H9 (cell line): ENCODE results near the gene ZNF474. TPM values are rescaled to one million over a fixed set of nuclear protein-coding genes. Genes with fewer than 3 reads are reported as not detected.

ENCODE experiments used
- DNase-seq: peaks from one replicate; pipeline ENCODE4 v3.0.0-alpha.2; 2017
- H2AFZ ChIP-seq: one replicate; pipeline ENCODE4 v1.6.1; 2013; ENCODE audit warnings: mild to moderate bottlenecking, low read length, control low read depth, moderate library complexity
- H2AK5ac ChIP-seq: 2 replicates; pipeline ENCODE4 v1.6.1; 2013; ENCODE audit warnings: low read length, control low read depth, mixed read lengths; ENCODE audit not compliant: insufficient read length
- H2BK120ac ChIP-seq: one replicate; pipeline ENCODE4 v1.6.1; 2013; ENCODE audit warnings: low read depth, mild to moderate bottlenecking, low read length, control low read depth, inconsistent platforms; ENCODE audit not compliant: poor library complexity, severe bottlenecking
- H2BK12ac ChIP-seq: 2 replicates; pipeline ENCODE4 v1.6.1; 2013; ENCODE audit warnings: low read length, control low read depth, mixed read lengths, low read depth; ENCODE audit not compliant: insufficient read length
- H2BK15ac ChIP-seq: 2 replicates; pipeline ENCODE4 v1.6.1; 2013; ENCODE audit warnings: low read depth, low read length, control low read depth
- H2BK20ac ChIP-seq: one replicate; pipeline ENCODE4 v1.6.1; 2013; ENCODE audit warnings: low read depth, mild to moderate bottlenecking, low read length, control low read depth, inconsistent platforms; ENCODE audit not compliant: poor library complexity, severe bottlenecking
- H2BK5ac ChIP-seq: 2 replicates; pipeline ENCODE4 v1.6.1; 2013; ENCODE audit warnings: low read length, control low read depth, mixed read lengths; ENCODE audit not compliant: insufficient read length
- H3K14ac ChIP-seq: 2 replicates; pipeline ENCODE4 v1.6.1; 2013; ENCODE audit warnings: low read length, control low read depth; ENCODE audit not compliant: insufficient read depth
- H3K18ac ChIP-seq: 2 replicates; pipeline ENCODE4 v1.6.1; 2013; ENCODE audit warnings: low read depth, mild to moderate bottlenecking, mixed read lengths, low read length, control low read depth; ENCODE audit not compliant: insufficient read length
- H3K23ac ChIP-seq: 2 replicates; pipeline ENCODE4 v1.6.1; 2013; ENCODE audit warnings: low read length, control low read depth, mixed read lengths, low read depth; ENCODE audit not compliant: insufficient read length
- H3K23me2 ChIP-seq: 2 replicates; pipeline ENCODE4 v1.6.1; 2013; ENCODE audit warnings: low read depth, mild to moderate bottlenecking, mixed read lengths, low read length, control low read depth; ENCODE audit not compliant: insufficient read length, poor library complexity, severe bottlenecking
- H3K27ac ChIP-seq: 2 replicates; pipeline ENCODE4 v1.5.1; 2013; ENCODE audit warnings: low read length, control low read depth, mixed read lengths, low read depth; ENCODE audit not compliant: insufficient read length
- H3K27me3 ChIP-seq: 2 replicates; pipeline ENCODE4 v1.6.1; 2013; ENCODE audit warnings: low read length, control low read depth, inconsistent platforms; ENCODE audit not compliant: insufficient read depth
- H3K4ac ChIP-seq: 2 replicates; pipeline ENCODE4 v1.6.1; 2013; ENCODE audit warnings: low read depth, mild to moderate bottlenecking, control low read depth, inconsistent platforms, low read length, moderate library complexity
- H3K4me1 ChIP-seq: 2 replicates; pipeline ENCODE4 v1.6.1; 2013; ENCODE audit warnings: low read length, control low read depth, inconsistent platforms; ENCODE audit not compliant: insufficient read depth
- H3K4me2 ChIP-seq: 2 replicates; pipeline ENCODE4 v1.6.1; 2013; ENCODE audit warnings: low read length, control low read depth, mixed read lengths; ENCODE audit not compliant: insufficient read length, insufficient read depth
- H3K56ac ChIP-seq: 2 replicates; pipeline ENCODE4 v1.6.1; 2013; ENCODE audit warnings: low read depth, mild to moderate bottlenecking, mixed read lengths, low read length, control low read depth; ENCODE audit not compliant: insufficient read length
- H3K79me1 ChIP-seq: 2 replicates; pipeline ENCODE4 v1.6.1; 2013; ENCODE audit warnings: low read depth, mild to moderate bottlenecking, moderate library complexity, low read length, control low read depth, inconsistent platforms; ENCODE audit not compliant: insufficient read depth, poor library complexity, severe bottlenecking
- H3K79me2 ChIP-seq: 2 replicates; pipeline ENCODE4 v1.6.1; 2013; ENCODE audit warnings: low read length, control low read depth, inconsistent platforms; ENCODE audit not compliant: insufficient read depth
- H3K9ac ChIP-seq: 2 replicates; pipeline ENCODE4 v1.6.1; 2013; ENCODE audit warnings: low read length, control low read depth, mixed read lengths; ENCODE audit not compliant: insufficient read length; ENCODE audit errors: extremely low read depth
- H3K9me3 ChIP-seq: one replicate; pipeline ENCODE4 v1.6.1; 2013; ENCODE audit warnings: low read depth, low read length, inconsistent platforms; ENCODE audit not compliant: control insufficient read depth
- H3T11ph ChIP-seq: one replicate; pipeline ENCODE4 v1.6.1; 2013; ENCODE audit warnings: mild to moderate bottlenecking, low read length, control low read depth, inconsistent platforms
- H4K20me1 ChIP-seq: one replicate; pipeline ENCODE4 v1.6.1; 2013; ENCODE audit not compliant: control insufficient read depth, insufficient read length, insufficient read depth
- H4K5ac ChIP-seq: 2 replicates; pipeline ENCODE4 v1.6.1; 2013; ENCODE audit warnings: low read depth, mild to moderate bottlenecking, mixed read lengths, low read length, control low read depth; ENCODE audit not compliant: insufficient read length
- H4K8ac ChIP-seq: replicated peaks from 2 replicates; pipeline ENCODE4 v1.6.1; 2013; ENCODE audit warnings: low read length, control low read depth, mixed read lengths, low read depth; ENCODE audit not compliant: insufficient read length
- H4K91ac ChIP-seq: 2 replicates; pipeline ENCODE4 v1.6.1; 2013; ENCODE audit warnings: low read depth, mild to moderate bottlenecking, moderate library complexity, mixed read lengths, low read length, control low read depth; ENCODE audit not compliant: insufficient read length
- H3K27ac Mint-ChIP-seq, 3 experiments: 2 replicates in 2 of 3; 3 replicates in 1 of 3; pipeline ENCODE4 v1.8.0; 2020 to 2021; ENCODE audit warnings: mixed read lengths in 3 of 3, mild to moderate bottlenecking in 1 of 3, moderate library complexity in 1 of 3
- H3K27me3 Mint-ChIP-seq: 2 replicates; pipeline ENCODE4 v1.8.0; 2021; ENCODE audit warnings: low read depth, mild to moderate bottlenecking, moderate library complexity, mixed read lengths
- H3K36me3 Mint-ChIP-seq, 3 experiments: 2 replicates in 2 of 3; 3 replicates in 1 of 3; pipeline ENCODE4 v1.8.0; 2020 to 2021; ENCODE audit warnings: low read depth in 3 of 3, mixed read lengths in 3 of 3; ENCODE audit not compliant: insufficient read depth in 1 of 3
- H3K4me1 Mint-ChIP-seq, 2 experiments: 2 replicates each; pipeline ENCODE4 v1.8.0; 2020; ENCODE audit warnings: mixed read lengths in 2 of 2
- H3K4me3 Mint-ChIP-seq, 2 experiments: 2 replicates in 1 of 2; 3 replicates in 1 of 2; pipeline ENCODE4 v1.8.0; 2020 to 2021; ENCODE audit warnings: mild to moderate bottlenecking in 2 of 2, mixed read lengths in 2 of 2, moderate library complexity in 1 of 2
- H3K9me3 Mint-ChIP-seq, 2 experiments: 2 replicates in 1 of 2; 3 replicates in 1 of 2; pipeline ENCODE4 v1.8.0; 2020; ENCODE audit warnings: mild to moderate bottlenecking in 2 of 2, mixed read lengths in 2 of 2, moderate library complexity in 1 of 2
- WGBS: extraction: QIAGEN DNeasy Blood & Tissue Kit; methylation state at CpG from one replicate; pipeline ENCODE4 v1.1.7; 2013; ENCODE audit warnings: missing lambda C conversion rate, low lambda C conversion rate, mixed read lengths; ENCODE audit not compliant: insufficient read length; ENCODE audit errors: extremely low coverage; 5-methylcytosine and 5-hydroxymethylcytosine counted together
- total RNA-seq: library from RNA; stranded (reverse); gene quantifications from 2 replicates; pipeline ENCODE4 v1.2.1, GENCODE V29; 2021
- TF ChIP-seq, protein P1 (sequence below): fragments of 200-600 bp; sonication (generic); conservative IDR thresholded peaks from 3 replicates; pipeline ENCODE4 v1.8.0; 2021; ENCODE audit warnings: antibody characterized with exemption, mild to moderate bottlenecking

ZNF474 gene
- total RNA-seq, 1 experiment from 2014 or later = not detected

DNA sequence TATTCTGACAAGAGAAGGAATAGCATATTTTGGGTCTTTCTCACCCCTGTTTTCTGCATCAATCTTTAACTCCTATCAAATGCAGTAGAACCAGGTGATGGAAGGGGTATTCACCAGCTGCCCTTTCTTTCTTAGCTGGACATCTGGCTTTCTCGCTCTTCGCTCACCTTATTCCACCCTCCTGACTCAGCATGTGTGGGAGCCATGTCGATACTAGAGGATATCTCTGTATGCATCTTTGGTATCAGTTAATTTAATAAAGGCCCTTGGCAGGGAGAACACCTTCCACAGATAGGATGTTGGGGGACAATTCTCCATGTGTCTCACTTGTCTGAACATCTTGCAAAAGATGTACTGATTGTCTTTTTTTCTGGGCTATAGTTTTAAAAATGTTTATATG, 71.5 kb downstream of the ZNF474 start:
- Histone ChIP-seq H3K9me3 (no peaks in the 10 kb centered on the region), H2AK5ac (no peak overlapping the region), H3K14ac (no peak overlapping the region), H3K4me2 (no peak overlapping the region), H4K91ac (no peak overlapping the region), H3K9ac (no peak overlapping the region), H4K20me1 (no peaks in the 10 kb centered on the region), H4K5ac (no peak overlapping the region), H3T11ph (no peak overlapping the region), H3K4ac (no peak overlapping the region), H3K4me1 (no peaks in the 10 kb centered on the region), H2BK12ac (no peak overlapping the region), H3K27ac (no peak overlapping the region), H3K79me1 (no peaks in the 10 kb centered on the region), H3K56ac (no peak overlapping the region), H3K79me2 (no peaks in the 10 kb centered on the region), H2BK5ac (no peak overlapping the region), H2BK120ac (no peak overlapping the region), H2BK15ac (no peak overlapping the region), H3K18ac (no peak overlapping the region), H3K23ac (no peak overlapping the region), H3K27me3 (no peaks in the 10 kb centered on the region), H3K23me2 (no peaks in the 10 kb centered on the region), H2BK20ac (no peak overlapping the region), H2AFZ (no peak overlapping the region), H4K8ac (no peak overlapping the region)
- WGBS = no CpG with 5 or more reads among the region's 3 CpGs
- Mint-ChIP-seq H3K4me1 (peaks cover 9 to 12% of the 10 kb centered on the region in 2 experiments), H3K27me3 (no peaks in the 10 kb centered on the region), H3K4me3 (no peak overlapping the region), H3K9me3 (no peaks in the 10 kb centered on the region; a peak in 1 of 5 replicates), H3K36me3 (no peaks in the 10 kb centered on the region), H3K27ac (no peak overlapping the region)
- no peak for DNase-seq
- TF ChIP-seq, protein P1, sequence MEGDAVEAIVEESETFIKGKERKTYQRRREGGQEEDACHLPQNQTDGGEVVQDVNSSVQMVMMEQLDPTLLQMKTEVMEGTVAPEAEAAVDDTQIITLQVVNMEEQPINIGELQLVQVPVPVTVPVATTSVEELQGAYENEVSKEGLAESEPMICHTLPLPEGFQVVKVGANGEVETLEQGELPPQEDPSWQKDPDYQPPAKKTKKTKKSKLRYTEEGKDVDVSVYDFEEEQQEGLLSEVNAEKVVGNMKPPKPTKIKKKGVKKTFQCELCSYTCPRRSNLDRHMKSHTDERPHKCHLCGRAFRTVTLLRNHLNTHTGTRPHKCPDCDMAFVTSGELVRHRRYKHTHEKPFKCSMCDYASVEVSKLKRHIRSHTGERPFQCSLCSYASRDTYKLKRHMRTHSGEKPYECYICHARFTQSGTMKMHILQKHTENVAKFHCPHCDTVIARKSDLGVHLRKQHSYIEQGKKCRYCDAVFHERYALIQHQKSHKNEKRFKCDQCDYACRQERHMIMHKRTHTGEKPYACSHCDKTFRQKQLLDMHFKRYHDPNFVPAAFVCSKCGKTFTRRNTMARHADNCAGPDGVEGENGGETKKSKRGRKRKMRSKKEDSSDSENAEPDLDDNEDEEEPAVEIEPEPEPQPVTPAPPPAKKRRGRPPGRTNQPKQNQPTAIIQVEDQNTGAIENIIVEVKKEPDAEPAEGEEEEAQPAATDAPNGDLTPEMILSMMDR = no peak
